ENCODE data around the gene SELENOW. TPM values are rescaled to one million over a fixed set of nuclear protein-coding genes. Genes with fewer than 3 reads are reported as not detected.
"Not testable (repeated sequence)": the region's sequence is repeated elsewhere in the genome, so short reads cannot be mapped to it uniquely, and the experiment has no call there.

The SELENOW gene
- total and polyA plus RNA-seq, 2 of the 4 experiments (the other 2 are of a cell fraction) = 61.3 to 217 TPM

DNA sequence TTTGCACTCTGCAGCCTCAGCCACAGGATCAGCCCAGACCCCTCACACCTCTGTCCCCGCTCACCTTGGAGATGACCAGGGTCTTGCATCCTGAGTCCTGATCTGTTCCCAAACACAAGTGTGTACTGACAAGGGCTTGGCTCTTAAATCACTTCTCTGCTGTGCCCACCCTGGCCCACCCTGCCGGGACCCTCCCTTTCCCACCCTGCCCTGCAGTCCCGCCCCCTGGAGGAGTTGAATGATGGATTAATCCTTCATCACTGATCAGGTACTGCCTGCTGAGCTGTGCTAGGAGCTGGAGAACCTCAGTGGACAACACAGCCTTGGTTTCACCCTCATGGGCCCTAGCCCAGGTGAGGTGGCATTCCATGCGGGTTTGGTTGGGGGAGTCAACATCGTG, 25.9 kb downstream of the SELENOW start, which contains the start of gene TPRX1:
Gene TPRX1, minus strand, starts transcription at position 101 of the 400 bp plus-strand sequence. Its CDS starts 12 bp downstream, at position 89.
- H4K5ac ChIP-seq (ENCODE audit: low read depth, low read length); H4K20me1 ChIP-seq (ENCODE audit: insufficient read depth, low read length); H3K27ac ChIP-seq (ENCODE audit: insufficient read depth, low read length); H3K27me3 ChIP-seq (ENCODE audit: control insufficient read depth, insufficient read depth, low read length); H3K4me1 ChIP-seq (ENCODE audit: control insufficient read depth, insufficient read depth, low read length); ATAC-seq (ENCODE audit: low read depth); H3K9me3 ChIP-seq (ENCODE audit: control insufficient read depth, insufficient read depth, low read length); H4K8ac ChIP-seq (ENCODE audit: low read depth in 2 of 2, low read length in 2 of 2); intact Hi-C loops (cut with micrococcal nuclease); H3K4me2 ChIP-seq (ENCODE audit: low read depth, low read length); DNase-seq; H2AK5ac ChIP-seq (ENCODE audit: low read depth, low read length); H3K56ac ChIP-seq (ENCODE audit: extremely low read depth, insufficient read depth, low read length); H3K79me1 ChIP-seq (ENCODE audit: low read depth in 1 of 2, low read length in 2 of 2); H2BK5ac ChIP-seq (ENCODE audit: low read depth, low read length, poor library complexity, severe bottlenecking); H3K9ac ChIP-seq (ENCODE audit: low read depth, low read length); H3K14ac ChIP-seq (replicated peaks; ENCODE audit: low read depth, low read length); H2AFZ ChIP-seq (replicated peaks; ENCODE audit: low read length, poor library complexity); H2BK20ac ChIP-seq (ENCODE audit: low read depth, low read length); H3K4ac ChIP-seq (ENCODE audit: low read depth, low read length); H2BK15ac ChIP-seq (ENCODE audit: low read depth, low read length); H2BK120ac ChIP-seq (ENCODE audit: low read depth, low read length); in situ Hi-C loops (cut with MboI; ENCODE audit: low sequenced_read_pairs); H4K91ac ChIP-seq (ENCODE audit: insufficient read depth, low read depth, low read length); H3K18ac ChIP-seq (ENCODE audit: low read depth, low read length); H3K23ac ChIP-seq (ENCODE audit: low read depth, low read length); dilution Hi-C loops (cut with HindIII; ENCODE audit: low sequenced_read_pairs, unreplicated experiment); BruUV-seq (replicated peaks); H3K4me3 ChIP-seq (ENCODE audit: insufficient read depth, low read depth, low read length); H2AK9ac ChIP-seq (replicated peaks; ENCODE audit: low read depth, low read length, poor library complexity); CTCF ChIA-PET; H3K36me3 ChIP-seq (ENCODE audit: control insufficient read depth, insufficient read depth, low read length); H3K9me1 ChIP-seq (ENCODE audit: insufficient read depth, low read length); POLR2A ChIA-PET (ENCODE audit: unreplicated experiment): not testable (repeated sequence)
- 71% methylated on average over 1 of the region's 5 CpGs; no CpG with 5 or more reads in 1 of the 2 experiments for WGBS, 2 experiments (ENCODE audit: extremely low coverage in 2 of 2, insufficient read length in 1 of 2)

Measured in IMR-90 (cell line).